ENCODE results near the gene HYAL4.
"Not testable (repeated sequence)": the region's sequence is repeated elsewhere in the genome, so short reads cannot be mapped to it uniquely, and the experiment has no call there.

The HYAL4 gene

GRCh38 chr7:123828805-123829204 lies 16.2 kb upstream of the HYAL4 start:
- no peaks in the 10 kb centered on the region for H3K9me3 ChIP-seq (ENCODE audit: control insufficient read depth, insufficient read depth, low read length)
- TF ChIP-seq EZH2phosphoT487 (IDR thresholded peaks at IDR 0.05; ENCODE audit: borderline replicate concordance, low read length) (no peak), CTCF (IDR thresholded peaks at IDR 0.05; ENCODE audit: low read depth, low read length, poor library complexity, severe bottlenecking) (no peak)
- H3K79me2 ChIP-seq (ENCODE audit: control insufficient read depth, low read length) = no peaks in the 10 kb centered on the region
- no peaks in the 10 kb centered on the region for H3F3A ChIP-seq (ENCODE audit: control insufficient read depth, insufficient read depth)
- no peak overlapping the region for H3K4me2 ChIP-seq (ENCODE audit: low read length)
- H3K36me3 ChIP-seq (ENCODE audit: control insufficient read depth, low read length) = no peaks in the 10 kb centered on the region
- H3K27ac ChIP-seq (ENCODE audit: low read depth, low read length) = no peak overlapping the region
- no peak overlapping the region for H3K4me3 ChIP-seq (ENCODE audit: low read length)
- H3K4me1 ChIP-seq (ENCODE audit: control insufficient read depth, low read length) = no peaks in the 10 kb centered on the region
- H4K20me1 ChIP-seq (ENCODE audit: control insufficient read depth, insufficient read depth, low read depth, low read length) = no peaks in the 10 kb centered on the region
- H3K9me2 ChIP-seq (replicated peaks; ENCODE audit: control insufficient read depth, low read length) = no peaks in the 10 kb centered on the region
- H3K27me3 ChIP-seq (ENCODE audit: control insufficient read depth, low read length) = 0 out of 2 replicates have a peak, but pooled peaks cover 3% of the 10 kb centered on the region

GRCh38 chr7:123836656-123837055 lies 8.3 kb upstream of the HYAL4 start:
- H3K4me2 ChIP-seq (ENCODE audit: low read length) = no peak overlapping the region
- TF ChIP-seq CTCF (IDR thresholded peaks at IDR 0.05; ENCODE audit: low read depth, low read length, poor library complexity, severe bottlenecking) (no peak), EZH2phosphoT487 (IDR thresholded peaks at IDR 0.05; ENCODE audit: borderline replicate concordance, low read length) (no peak)
- H3K27ac ChIP-seq (ENCODE audit: low read depth, low read length) = no peak overlapping the region
- H3K4me1 ChIP-seq (ENCODE audit: control insufficient read depth, low read length) = no peaks in the 10 kb centered on the region
- H3K4me3 ChIP-seq (ENCODE audit: low read length) = no peak overlapping the region
- no peaks in the 10 kb centered on the region for H3K27me3 ChIP-seq (ENCODE audit: control insufficient read depth, low read length)
- H3F3A ChIP-seq (ENCODE audit: control insufficient read depth, insufficient read depth) = no peaks in the 10 kb centered on the region
- no peaks in the 10 kb centered on the region for H3K9me3 ChIP-seq (ENCODE audit: control insufficient read depth, insufficient read depth, low read length)
- H3K9me2 ChIP-seq (replicated peaks; ENCODE audit: control insufficient read depth, low read length) = no peaks in the 10 kb centered on the region; the same call in 1 of the 2 replicates
- no peaks in the 10 kb centered on the region for H4K20me1 ChIP-seq (ENCODE audit: control insufficient read depth, insufficient read depth, low read depth, low read length)
- no peaks in the 10 kb centered on the region for H3K79me2 ChIP-seq (ENCODE audit: control insufficient read depth, low read length)
- H3K36me3 ChIP-seq (ENCODE audit: control insufficient read depth, low read length) = no peaks in the 10 kb centered on the region

GRCh38 chr7:123839106-123839505 lies 5.9 kb upstream of the HYAL4 start:
- not testable (repeated sequence) for H4K20me1 ChIP-seq (ENCODE audit: control insufficient read depth, insufficient read depth, low read depth, low read length); H3K9me2 ChIP-seq (replicated peaks; ENCODE audit: control insufficient read depth, low read length); H3K4me2 ChIP-seq (ENCODE audit: low read length); H3K79me2 ChIP-seq (ENCODE audit: control insufficient read depth, low read length); H3K27ac ChIP-seq (ENCODE audit: low read depth, low read length); H3K27me3 ChIP-seq (ENCODE audit: control insufficient read depth, low read length); H3F3A ChIP-seq (ENCODE audit: control insufficient read depth, insufficient read depth); H3K4me3 ChIP-seq (ENCODE audit: low read length); H3K9me3 ChIP-seq (ENCODE audit: control insufficient read depth, insufficient read depth, low read length); H3K4me1 ChIP-seq (ENCODE audit: control insufficient read depth, low read length); H3K36me3 ChIP-seq (ENCODE audit: control insufficient read depth, low read length)

- H3K4me3 ChIP-seq (ENCODE audit: low read length); H4K20me1 ChIP-seq (ENCODE audit: control insufficient read depth, insufficient read depth, low read depth, low read length); H3K9me2 ChIP-seq (replicated peaks; ENCODE audit: control insufficient read depth, low read length); H3K36me3 ChIP-seq (ENCODE audit: control insufficient read depth, low read length); H3K9me3 ChIP-seq (ENCODE audit: control insufficient read depth, insufficient read depth, low read length); H3K4me1 ChIP-seq (ENCODE audit: control insufficient read depth, low read length); H3K27ac ChIP-seq (ENCODE audit: low read depth, low read length); H3F3A ChIP-seq (ENCODE audit: control insufficient read depth, insufficient read depth); H3K79me2 ChIP-seq (ENCODE audit: control insufficient read depth, low read length); H3K27me3 ChIP-seq (ENCODE audit: control insufficient read depth, low read length); H3K4me2 ChIP-seq (ENCODE audit: low read length): not testable (repeated sequence)
Observed at GRCh38 chr7:123844142-123844541, 827 bp upstream of the HYAL4 start.

Measured in DOHH2 (cell line).